SJCRH30 (cell line): ENCODE results near the gene ACAD11. TPM values are rescaled to one million over a fixed set of nuclear protein-coding genes. Genes with fewer than 3 reads are reported as not detected.
A peak's percentile ranks its signal among the peaks of the same experiment; 100 is the strongest.
"Not testable (repeated sequence)": the region's sequence is repeated elsewhere in the genome, so short reads cannot be mapped to it uniquely, and the experiment has no call there.

Experiments used
- DNase-seq, 2 experiments: peaks; one replicate each; pipeline ENCODE4 v3.0.0-alpha.2; 2015 to 2020
- H3K27ac ChIP-seq: fragments of 250-450 bp; sonication (Bioruptor Pico); 2 replicates; pipeline ENCODE4 v1.5.1; 2020; ENCODE audit warnings: mild to moderate bottlenecking, moderate library complexity
- H3K27me3 ChIP-seq: fragments of 250-450 bp; sonication (Bioruptor Pico); 2 replicates; pipeline ENCODE4 v1.5.1; 2020; ENCODE audit warnings: mild to moderate bottlenecking, moderate library complexity
- H3K36me3 ChIP-seq: fragments of 250-450 bp; sonication (Bioruptor Pico); 2 replicates; pipeline ENCODE4 v1.5.1; 2020; ENCODE audit warnings: mild to moderate bottlenecking, moderate library complexity
- H3K4me1 ChIP-seq: fragments of 250-450 bp; sonication (Bioruptor Pico); 2 replicates; pipeline ENCODE4 v1.5.1; 2020; ENCODE audit warnings: mild to moderate bottlenecking, moderate library complexity
- H3K4me3 ChIP-seq: fragments of 250-450 bp; sonication (Bioruptor Pico); 2 replicates; pipeline ENCODE4 v1.5.1; 2020; ENCODE audit warnings: mild to moderate bottlenecking, moderate library complexity
- H3K9me3 ChIP-seq: fragments of 250-450 bp; sonication (Bioruptor Pico); replicated peaks from 2 replicates; pipeline ENCODE4 v1.5.1; 2020; ENCODE audit warnings: mild to moderate bottlenecking, moderate library complexity
- total RNA-seq: library from RNA; depleted of rRNA; stranded (reverse); fragments of >200 nt; shearing (Covaris generic); gene quantifications from 2 replicates; pipeline ENCODE4 v1.2.3, GENCODE V29; 2014

The ACAD11 gene
- total RNA-seq, 1 experiment from 2014 or later = 21.7 TPM

- peak within 1 kb of the TSS; percentile 99 for H3K4me3 ChIP-seq
- DNase-seq = peak; percentile 76 to 80
- H3K36me3 ChIP-seq = peaks cover 3% of the 10 kb centered on the region; the same call in 1 of the 2 replicates
- no peaks in the 10 kb centered on the region for H3K27me3 ChIP-seq
- peaks cover 3% of the 10 kb centered on the region; the same call in 1 of the 2 replicates for H3K4me1 ChIP-seq
- peak within 1 kb of the TSS; percentile 80 for H3K27ac ChIP-seq
- no peaks in the 10 kb centered on the region for H3K9me3 ChIP-seq
Observed at GRCh38 chr3:132660052-132660810, 622 bp upstream of the ACAD11 start, which contains the start of gene UBA5. Gene UBA5 (plus strand): TSS chr3:132660329. CDS start chr3:132660538, 209 bp downstream.

GRCh38 chr3:132659000-132659364, 627 bp downstream of the ACAD11 start:
- DNase-seq = no peak
- Histone ChIP-seq H3K27me3 (no peaks in the 10 kb centered on the region), H3K27ac (peak overlapping the region; percentile 80), H3K36me3 (no peaks in the 10 kb centered on the region; the same call in 1 of the 2 replicates), H3K4me1 (peaks cover 3% of the 10 kb centered on the region; the same call in 1 of the 2 replicates), H3K9me3 (no peaks in the 10 kb centered on the region), H3K4me3 (peak overlapping the region; percentile 99)

DNA sequence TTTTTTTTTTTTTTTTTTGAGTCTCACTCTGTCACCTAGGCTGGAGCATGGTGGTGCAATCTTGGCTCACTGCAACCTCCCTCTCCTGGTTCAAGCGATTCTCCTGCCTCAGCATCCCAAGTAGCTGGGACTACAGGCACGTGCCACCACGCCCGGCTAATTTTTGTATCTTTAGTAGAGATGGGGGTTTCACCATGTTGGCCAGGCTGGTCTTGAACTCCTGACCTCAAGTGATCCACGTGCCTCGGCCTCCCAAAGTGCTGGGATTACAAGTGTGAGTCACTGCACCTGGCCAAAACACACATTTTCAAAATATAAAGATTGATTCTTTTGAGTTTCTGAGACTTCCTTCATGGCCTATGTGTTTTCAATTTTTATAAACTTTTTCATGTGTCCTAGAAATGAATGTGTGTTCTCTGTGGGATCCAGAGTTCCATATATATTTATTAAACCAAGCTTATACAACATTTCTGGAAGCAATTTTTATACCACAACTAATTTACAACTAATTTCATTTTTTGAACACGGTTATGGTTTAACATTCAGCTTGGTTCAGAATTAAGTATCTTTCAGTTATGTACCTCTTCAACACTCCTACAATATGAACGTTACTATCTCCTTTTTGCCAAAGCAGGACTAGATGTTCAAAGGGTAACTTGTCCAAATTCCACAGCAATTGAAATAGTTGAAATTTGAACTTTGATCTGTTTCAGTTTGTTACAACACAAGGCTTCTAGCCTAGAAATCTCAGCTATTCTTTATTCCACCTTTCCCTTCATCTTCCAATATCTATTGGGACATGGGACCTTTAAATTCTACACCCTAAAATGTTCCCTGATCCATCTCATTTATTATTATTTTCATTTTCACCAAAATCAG, 1.5 kb downstream of the ACAD11 start:
- Histone ChIP-seq H3K4me1 (peaks cover 3% of the 10 kb centered on the region; the same call in 1 of the 2 replicates), H3K4me3 (peak overlapping the region; percentile 99), H3K27ac (no peak overlapping the region)

DNA sequence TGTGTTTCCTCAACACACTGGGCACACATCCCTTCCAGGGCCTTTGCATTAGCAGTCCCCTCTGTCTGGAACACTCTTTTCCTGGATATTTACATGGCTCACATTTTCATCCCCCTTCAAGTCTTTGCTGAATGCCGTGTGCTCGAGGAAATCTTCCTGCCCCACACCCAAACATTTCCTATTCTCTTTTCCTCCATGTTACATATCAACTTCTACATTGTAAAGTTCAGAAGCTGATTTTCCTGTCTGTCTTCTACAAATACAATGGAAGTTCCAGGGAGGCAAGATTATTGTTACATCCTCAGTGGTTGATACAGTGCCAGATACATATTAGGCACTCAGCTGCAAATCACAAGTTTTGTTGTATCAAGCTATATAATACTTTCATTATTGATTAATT, 4.1 kb downstream of the ACAD11 start:
- H3K4me3 ChIP-seq = no peak overlapping the region
- H3K27ac ChIP-seq = no peak overlapping the region
- no peaks in the 10 kb centered on the region; the same call in 1 of the 2 replicates for H3K36me3 ChIP-seq
- no peaks in the 10 kb centered on the region for H3K9me3 ChIP-seq
- H3K4me1 ChIP-seq = peaks cover 3% of the 10 kb centered on the region; the same call in 1 of the 2 replicates
- no peak for DNase-seq
- no peaks in the 10 kb centered on the region for H3K27me3 ChIP-seq

More for the DNA sequence above, 1.5 kb downstream of the ACAD11 start:
- Histone ChIP-seq H3K9me3 (no peaks in the 10 kb centered on the region), H3K27me3 (no peaks in the 10 kb centered on the region), H3K36me3 (no peaks in the 10 kb centered on the region; the same call in 1 of the 2 replicates)
- no peak for DNase-seq

DNA sequence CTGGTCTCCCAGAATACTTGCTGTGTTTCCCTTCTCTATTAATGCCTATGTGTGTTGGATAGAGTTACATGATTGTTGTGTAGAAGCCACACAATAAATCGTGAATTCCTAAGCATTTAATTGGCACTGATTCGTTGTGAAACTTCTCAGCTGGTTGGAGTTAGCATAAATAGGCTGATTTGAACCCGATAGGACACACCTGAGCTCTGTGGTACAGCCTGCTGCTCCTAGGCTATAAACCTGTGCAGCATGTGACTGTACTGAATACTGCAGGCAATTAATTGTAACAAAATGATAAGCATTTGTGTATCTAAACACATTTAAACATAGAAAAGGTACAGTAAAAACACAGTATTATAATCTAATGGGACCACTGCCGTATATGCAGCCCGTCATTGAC, 4.9 kb downstream of the ACAD11 start:
- no peaks in the 10 kb centered on the region; the same call in 1 of the 2 replicates for H3K36me3 ChIP-seq
- no peak overlapping the region for H3K27ac ChIP-seq
- no peaks in the 10 kb centered on the region for H3K9me3 ChIP-seq
- no peak overlapping the region for H3K4me3 ChIP-seq
- peaks cover 3% of the 10 kb centered on the region; the same call in 1 of the 2 replicates for H3K4me1 ChIP-seq
- no peak for DNase-seq
- no peaks in the 10 kb centered on the region for H3K27me3 ChIP-seq

DNA sequence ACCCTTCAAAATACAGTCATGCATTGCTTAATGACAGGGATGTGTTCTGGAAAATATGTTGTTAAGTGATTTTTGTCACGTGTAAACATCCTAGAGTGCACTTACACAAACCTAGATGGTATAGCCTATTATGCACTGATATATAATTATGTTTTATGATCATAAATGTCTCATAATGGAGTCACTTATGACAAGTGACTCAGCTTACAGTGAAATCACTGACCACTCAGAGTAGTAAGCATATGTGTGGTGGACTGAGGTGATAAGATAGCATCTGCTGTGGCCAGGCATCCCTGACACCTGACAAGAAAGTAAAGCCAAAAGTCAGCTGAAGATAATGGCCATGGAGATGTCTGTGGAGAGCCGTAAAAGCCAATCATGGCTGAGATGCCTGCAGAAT, 5.4 kb downstream of the ACAD11 start:
- no peak for DNase-seq
- no peaks in the 10 kb centered on the region for H3K9me3 ChIP-seq
- peaks cover 3% of the 10 kb centered on the region; the same call in 1 of the 2 replicates for H3K4me1 ChIP-seq
- H3K27ac ChIP-seq = no peak overlapping the region
- H3K27me3 ChIP-seq = no peaks in the 10 kb centered on the region
- H3K4me3 ChIP-seq = no peak overlapping the region
- H3K36me3 ChIP-seq = no peaks in the 10 kb centered on the region; the same call in 1 of the 2 replicates

DNA sequence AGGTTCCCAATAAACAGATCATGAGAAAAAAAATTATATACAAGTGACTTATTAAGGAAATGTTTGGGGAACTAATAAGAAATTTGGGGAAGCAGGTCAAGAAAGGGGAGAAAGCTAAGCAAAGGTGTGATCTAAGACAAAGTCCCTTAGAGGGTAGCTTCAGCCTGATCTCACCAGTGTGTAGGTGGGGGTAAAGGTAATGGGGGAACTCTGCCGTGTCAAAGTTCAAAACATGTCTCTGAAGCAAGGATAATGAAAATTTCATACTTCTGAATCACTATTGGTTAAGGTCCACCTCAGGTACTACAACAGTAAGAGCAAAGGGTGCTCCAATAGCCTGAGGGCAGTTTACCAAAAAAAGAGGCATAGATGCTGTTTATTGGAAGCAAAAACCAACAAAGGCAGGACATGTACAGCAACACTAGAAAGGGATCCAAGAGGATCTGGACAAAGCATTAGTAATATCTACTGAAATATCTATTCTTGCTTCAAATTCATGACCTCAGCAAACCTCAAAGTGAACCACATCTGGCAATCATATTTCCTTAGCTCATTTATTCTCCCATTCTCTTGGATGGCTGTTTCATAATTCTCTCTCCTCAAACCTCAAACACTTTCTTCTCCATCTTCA, 6.9 kb downstream of the ACAD11 start:
- H3K27me3 ChIP-seq = no peaks in the 10 kb centered on the region
- no peak overlapping the region for H3K4me3 ChIP-seq
- no peak for DNase-seq
- no peaks in the 10 kb centered on the region for H3K9me3 ChIP-seq
- H3K36me3 ChIP-seq = no peaks in the 10 kb centered on the region; the same call in 1 of the 2 replicates
- no peaks in the 10 kb centered on the region for H3K4me1 ChIP-seq
- no peak overlapping the region for H3K27ac ChIP-seq

DNA sequence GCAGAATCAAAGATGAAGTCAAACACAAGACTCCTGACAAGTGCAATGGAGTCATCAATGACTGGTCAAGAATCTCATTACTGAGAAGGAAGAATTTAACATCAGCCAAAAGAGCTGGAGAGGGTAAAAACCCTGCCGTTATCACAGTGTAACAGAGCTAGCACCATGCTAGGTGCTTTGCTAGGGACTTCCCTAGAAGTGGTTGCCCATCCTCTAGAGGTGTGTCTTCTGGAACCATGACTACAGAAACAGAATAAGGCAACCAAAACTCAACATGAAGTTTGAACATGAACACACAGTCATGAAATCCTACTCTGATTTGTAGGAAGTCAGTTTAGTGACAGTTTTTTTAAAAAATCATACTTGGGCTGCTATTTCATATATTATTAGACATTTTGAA, 9.5 kb downstream of the ACAD11 start:
- Histone ChIP-seq H3K27ac (no peak overlapping the region; the same call in 1 of the 2 replicates), H3K9me3 (no peaks in the 10 kb centered on the region), H3K27me3 (no peaks in the 10 kb centered on the region), H3K4me3 (no peak overlapping the region), H3K36me3 (no peaks in the 10 kb centered on the region; the same call in 1 of the 2 replicates), H3K4me1 (no peaks in the 10 kb centered on the region)
- no peak for DNase-seq

- no peaks in the 10 kb centered on the region for H3K9me3 ChIP-seq
- no peaks in the 10 kb centered on the region for H3K36me3 ChIP-seq
- no peak overlapping the region for H3K4me3 ChIP-seq
- no peaks in the 10 kb centered on the region for H3K27me3 ChIP-seq
- no peak for DNase-seq
- H3K4me1 ChIP-seq = no peaks in the 10 kb centered on the region
- H3K27ac ChIP-seq = no peak overlapping the region
Observed at GRCh38 chr3:132645058-132645457, 14.6 kb downstream of the ACAD11 start.

GRCh38 chr3:132643366-132643765, 16.2 kb downstream of the ACAD11 start:
- Histone ChIP-seq H3K27me3 (no peaks in the 10 kb centered on the region), H3K9me3 (no peaks in the 10 kb centered on the region), H3K27ac (no peak overlapping the region), H3K36me3 (no peaks in the 10 kb centered on the region; the same call in 1 of the 2 replicates), H3K4me3 (no peak overlapping the region), H3K4me1 (no peaks in the 10 kb centered on the region)
- no peak for DNase-seq

DNA sequence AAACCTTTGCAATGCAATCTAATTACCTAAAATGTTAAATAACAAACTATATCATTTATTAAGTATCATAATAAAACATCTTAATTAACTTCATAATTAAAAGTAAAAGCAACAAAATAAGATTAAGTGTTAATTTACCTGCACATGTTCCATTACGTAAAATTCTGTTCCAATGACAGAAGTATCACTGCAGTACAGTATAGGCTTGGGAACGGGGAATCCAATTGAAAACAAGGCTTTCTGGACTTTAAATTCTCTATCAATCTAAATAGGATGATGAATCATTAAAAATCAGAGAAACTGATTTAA, 17.1 kb downstream of the ACAD11 start:
- Histone ChIP-seq H3K4me3 (no peak overlapping the region), H3K27me3 (no peaks in the 10 kb centered on the region), H3K36me3 (peaks cover 3% of the 10 kb centered on the region; the same call in 1 of the 2 replicates), H3K9me3 (no peaks in the 10 kb centered on the region), H3K27ac (no peak overlapping the region), H3K4me1 (no peaks in the 10 kb centered on the region)
- no peak for DNase-seq

DNA sequence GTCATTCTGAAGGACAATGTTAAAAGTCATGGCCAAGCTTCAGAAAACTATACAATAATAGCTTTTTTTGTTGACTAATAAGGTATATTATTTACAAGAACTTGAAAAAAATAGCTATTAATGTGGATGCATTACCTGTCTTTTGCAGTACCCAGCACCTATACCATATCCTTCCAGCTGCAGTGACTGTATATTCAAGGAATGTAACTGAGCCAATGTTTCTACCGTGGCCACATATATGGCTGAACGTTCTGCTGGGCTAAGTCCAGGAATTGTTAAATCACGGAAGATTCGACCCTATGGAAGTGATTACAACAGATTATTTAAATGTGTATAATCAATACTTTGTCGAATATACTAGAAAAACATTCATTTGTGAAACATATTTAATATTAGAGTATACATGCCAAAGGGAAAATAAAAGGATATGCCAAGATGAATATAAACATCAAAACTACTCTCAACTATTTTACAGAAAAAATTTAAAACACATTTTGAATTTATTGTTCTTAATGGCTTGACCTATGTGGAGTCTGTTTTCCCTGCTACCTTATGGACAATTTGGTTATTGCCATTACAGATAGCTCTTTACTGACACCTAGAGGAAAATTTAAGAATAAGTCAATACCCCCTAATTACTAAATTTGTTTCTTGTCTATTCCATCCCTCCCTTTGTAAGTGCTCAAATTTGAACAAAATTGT, 17.6 kb downstream of the ACAD11 start:
- no peak overlapping the region for H3K4me3 ChIP-seq
- no peaks in the 10 kb centered on the region for H3K27me3 ChIP-seq
- H3K4me1 ChIP-seq = no peaks in the 10 kb centered on the region
- H3K9me3 ChIP-seq = no peaks in the 10 kb centered on the region
- peak in 1 of 2 experiments; percentile 68 for DNase-seq
- peaks cover 3% of the 10 kb centered on the region; the same call in 1 of the 2 replicates for H3K36me3 ChIP-seq
- no peak overlapping the region for H3K27ac ChIP-seq

DNA sequence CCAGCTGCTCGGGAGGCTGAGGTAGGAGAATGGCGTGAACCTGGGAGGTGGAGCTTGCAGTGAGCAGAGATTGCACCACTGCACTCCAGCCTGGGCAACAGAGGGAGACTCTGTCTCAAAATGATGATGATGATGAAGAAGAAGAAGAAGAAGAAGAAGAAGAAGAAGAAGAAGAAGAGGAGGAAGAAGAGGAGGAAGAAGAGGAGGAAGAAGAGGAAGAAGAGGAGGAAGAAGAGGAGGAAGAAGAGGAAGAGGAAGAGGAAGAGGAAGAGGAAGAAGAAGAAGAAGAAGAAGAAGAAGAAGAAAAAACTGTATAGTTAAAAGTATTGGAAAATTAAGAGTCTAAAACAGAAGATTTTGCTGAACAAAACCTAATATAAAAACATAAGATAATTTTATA, 18.2 kb downstream of the ACAD11 start:
- not testable (repeated sequence) for H3K4me1 ChIP-seq, H3K36me3 ChIP-seq, H3K9me3 ChIP-seq, H3K27me3 ChIP-seq, H3K27ac ChIP-seq, H3K4me3 ChIP-seq, DNase-seq

GRCh38 chr3:132638706-132639105, 20.9 kb downstream of the ACAD11 start:
- H3K36me3 ChIP-seq = peaks cover 3% of the 10 kb centered on the region; the same call in 1 of the 2 replicates
- H3K27ac ChIP-seq = no peak overlapping the region
- H3K4me3 ChIP-seq = no peak overlapping the region
- DNase-seq = no peak
- no peaks in the 10 kb centered on the region for H3K4me1 ChIP-seq
- H3K9me3 ChIP-seq = no peaks in the 10 kb centered on the region
- no peaks in the 10 kb centered on the region for H3K27me3 ChIP-seq
